K562 (cell line): Measurements from ENCODE around the gene HIKESHI.

Source experiments
- CBX8 ChIP-seq: fragments of 200-600 bp; sonication (generic); IDR thresholded peaks from 2 replicates; pipeline ENCODE4 v1.6.1; 2012; ENCODE audit warnings: borderline replicate concordance, mixed run types, low read depth, mild to moderate bottlenecking, moderate library complexity, mixed read lengths, low read length, control low read depth, inconsistent platforms; ENCODE audit not compliant: poor library complexity, severe bottlenecking; ENCODE audit errors: extremely low read depth
- EZH2 ChIP-seq: IDR thresholded peaks from 2 replicates; pipeline ENCODE4 v1.6.1; 2012; ENCODE audit warnings: low read depth, mild to moderate bottlenecking, inconsistent platforms, low read length, borderline replicate concordance
- JUNB ChIP-seq: fragments of 450-650 bp; formaldehyde crosslinking; conservative IDR thresholded peaks from 2 replicates; pipeline ENCODE4 v1.4.0; 2020; ENCODE audit warnings: mild to moderate bottlenecking
- RBM39 ChIP-seq: fragments of 200-400 bp; formaldehyde crosslinking; optimal IDR thresholded peaks from 2 replicates; pipeline ENCODE3; 2018; ENCODE audit warnings: low read depth, low read length
- RNF2 ChIP-seq: sonication (generic); IDR thresholded peaks from 2 replicates; pipeline ENCODE4 v1.6.1; 2016
- TARDBP ChIP-seq: fragments of 450-650 bp; IDR thresholded peaks from 2 replicates; pipeline ENCODE4 v1.6.1; 2016
- TOE1 ChIP-seq, 2 experiments: fragments of 450-650 bp in 1 of 2; sonication (generic) in 1 of 2; formaldehyde crosslinking in 1 of 2; IDR thresholded peaks; 2 replicates each; pipeline versions ENCODE4 v1.7.1 to v1.8.0; 2016 to 2022; ENCODE audit warnings: borderline replicate concordance in 2 of 2, mild to moderate bottlenecking in 2 of 2, antibody characterized with exemption in 1 of 2, inconsistent platforms in 1 of 2, low read depth in 1 of 2, missing genetic modification reagents in 1 of 2, moderate library complexity in 1 of 2
- ZNF174 ChIP-seq: fragments of 250-450 bp; sonication (Bioruptor Pico); IDR thresholded peaks from 2 replicates; pipeline ENCODE4 v1.4.0; 2020; ENCODE audit warnings: mild to moderate bottlenecking
- ZNF707 ChIP-seq: fragments of 250-450 bp; sonication (Bioruptor Pico); conservative IDR thresholded peaks from 2 replicates; pipeline ENCODE4 v1.8.0; 2022; ENCODE audit warnings: inconsistent platforms, mild to moderate bottlenecking, moderate library complexity
- TF ChIP-seq, protein P1 (sequence below), 3 experiments: IDR thresholded peaks in 2 of 3; conservative IDR thresholded peaks in 1 of 3; 2 replicates each; pipeline ENCODE4 v1.5.1; 2011 to 2012; ENCODE audit warnings: low read length in 3 of 3, mild to moderate bottlenecking in 3 of 3, control low read depth in 2 of 3, improper control_type of control experiment in 1 of 3, inconsistent platforms in 1 of 3, low read depth in 1 of 3, mixed read lengths in 1 of 3, moderate library complexity in 1 of 3; ENCODE audit not compliant: insufficient read depth in 2 of 3
- TF ChIP-seq, protein P2 (sequence below): fragments of 450-650 bp; formaldehyde crosslinking; IDR thresholded peaks from 2 replicates; pipeline ENCODE4 v1.4.0; 2020; ENCODE audit warnings: mild to moderate bottlenecking, moderate library complexity

DNA sequence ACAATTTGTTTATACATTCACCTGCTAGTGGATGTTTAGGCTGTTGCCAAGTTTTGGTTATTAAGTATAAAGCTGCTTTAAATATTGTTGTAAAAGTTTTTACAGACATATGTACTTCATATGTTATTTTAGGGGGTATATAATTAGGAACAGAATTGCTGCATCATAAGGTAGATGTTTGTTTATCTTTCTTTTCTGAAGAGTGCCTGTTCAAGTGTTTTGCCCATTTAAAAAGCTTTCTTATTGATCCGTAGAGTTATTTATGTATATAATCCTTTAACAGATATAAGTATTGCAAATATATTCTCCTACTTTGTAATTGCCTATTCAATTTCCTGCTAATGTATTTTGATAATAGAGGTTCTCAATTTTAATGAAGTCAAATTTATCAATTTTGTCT, 61.4 kb downstream of the HIKESHI start:
- TF ChIP-seq EZH2: no peak
- TF ChIP-seq RNF2: no peak
- no peak for TF ChIP-seq ZNF707
- no peak for TF ChIP-seq ZNF174 (CRISPR knock-in tag)
- no peak for TF ChIP-seq CBX8
- TF ChIP-seq, protein P1, sequence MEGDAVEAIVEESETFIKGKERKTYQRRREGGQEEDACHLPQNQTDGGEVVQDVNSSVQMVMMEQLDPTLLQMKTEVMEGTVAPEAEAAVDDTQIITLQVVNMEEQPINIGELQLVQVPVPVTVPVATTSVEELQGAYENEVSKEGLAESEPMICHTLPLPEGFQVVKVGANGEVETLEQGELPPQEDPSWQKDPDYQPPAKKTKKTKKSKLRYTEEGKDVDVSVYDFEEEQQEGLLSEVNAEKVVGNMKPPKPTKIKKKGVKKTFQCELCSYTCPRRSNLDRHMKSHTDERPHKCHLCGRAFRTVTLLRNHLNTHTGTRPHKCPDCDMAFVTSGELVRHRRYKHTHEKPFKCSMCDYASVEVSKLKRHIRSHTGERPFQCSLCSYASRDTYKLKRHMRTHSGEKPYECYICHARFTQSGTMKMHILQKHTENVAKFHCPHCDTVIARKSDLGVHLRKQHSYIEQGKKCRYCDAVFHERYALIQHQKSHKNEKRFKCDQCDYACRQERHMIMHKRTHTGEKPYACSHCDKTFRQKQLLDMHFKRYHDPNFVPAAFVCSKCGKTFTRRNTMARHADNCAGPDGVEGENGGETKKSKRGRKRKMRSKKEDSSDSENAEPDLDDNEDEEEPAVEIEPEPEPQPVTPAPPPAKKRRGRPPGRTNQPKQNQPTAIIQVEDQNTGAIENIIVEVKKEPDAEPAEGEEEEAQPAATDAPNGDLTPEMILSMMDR (IDR thresholded peaks at IDR 0.05 in 2 of 3, conservative IDR thresholded peaks at IDR 0.05 in 1 of 3; ENCODE audit: insufficient read depth in 2 of 3, low read depth in 1 of 3, low read length in 3 of 3): no peak
- TF ChIP-seq TOE1 (IDR thresholded peaks at IDR 0.05; ENCODE audit: borderline replicate concordance): no peak
- no peak for TF ChIP-seq TOE1 (CRISPR knock-in tag; IDR thresholded peaks at IDR 0.05; ENCODE audit: borderline replicate concordance, low read depth)
- no peak for TF ChIP-seq RBM39
- TF ChIP-seq JUNB (CRISPR knock-in tag): no peak
- TF ChIP-seq, protein P2, sequence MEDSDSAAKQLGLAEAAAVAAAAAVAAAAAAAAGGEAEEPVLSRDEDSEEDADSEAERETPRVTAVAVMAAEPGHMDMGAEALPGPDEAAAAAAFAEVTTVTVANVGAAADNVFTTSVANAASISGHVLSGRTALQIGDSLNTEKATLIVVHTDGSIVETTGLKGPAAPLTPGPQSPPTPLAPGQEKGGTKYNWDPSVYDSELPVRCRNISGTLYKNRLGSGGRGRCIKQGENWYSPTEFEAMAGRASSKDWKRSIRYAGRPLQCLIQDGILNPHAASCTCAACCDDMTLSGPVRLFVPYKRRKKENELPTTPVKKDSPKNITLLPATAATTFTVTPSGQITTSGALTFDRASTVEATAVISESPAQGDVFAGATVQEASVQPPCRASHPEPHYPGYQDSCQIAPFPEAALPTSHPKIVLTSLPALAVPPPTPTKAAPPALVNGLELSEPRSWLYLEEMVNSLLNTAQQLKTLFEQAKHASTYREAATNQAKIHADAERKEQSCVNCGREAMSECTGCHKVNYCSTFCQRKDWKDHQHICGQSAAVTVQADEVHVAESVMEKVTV (CRISPR knock-in tag): no peak
- TF ChIP-seq TARDBP: no peak
